LNCaP clone FGC (cell line): ENCODE measurements around the gene CDCA5.

Experiments
- DNase-seq: peaks from one replicate; pipeline ENCODE4 v3.0.0-alpha.2; 2011; ENCODE audit warnings: low read depth
- H3K4me3 ChIP-seq: 2 replicates; pipeline ENCODE4 v1.5.1; 2011; ENCODE audit warnings: mild to moderate bottlenecking, low read depth, low read length, control low read depth
- TF ChIP-seq, protein P1 (sequence below): IDR thresholded peaks from 2 replicates; pipeline ENCODE4 v1.5.1; 2012; ENCODE audit warnings: mild to moderate bottlenecking; ENCODE audit not compliant: control insufficient read depth, insufficient read depth; ENCODE audit errors: extremely low read depth

CDCA5 gene

GRCh38 chr11:65065851-65066250 lies 18.0 kb downstream of the CDCA5 start:
- TF ChIP-seq, protein P1, sequence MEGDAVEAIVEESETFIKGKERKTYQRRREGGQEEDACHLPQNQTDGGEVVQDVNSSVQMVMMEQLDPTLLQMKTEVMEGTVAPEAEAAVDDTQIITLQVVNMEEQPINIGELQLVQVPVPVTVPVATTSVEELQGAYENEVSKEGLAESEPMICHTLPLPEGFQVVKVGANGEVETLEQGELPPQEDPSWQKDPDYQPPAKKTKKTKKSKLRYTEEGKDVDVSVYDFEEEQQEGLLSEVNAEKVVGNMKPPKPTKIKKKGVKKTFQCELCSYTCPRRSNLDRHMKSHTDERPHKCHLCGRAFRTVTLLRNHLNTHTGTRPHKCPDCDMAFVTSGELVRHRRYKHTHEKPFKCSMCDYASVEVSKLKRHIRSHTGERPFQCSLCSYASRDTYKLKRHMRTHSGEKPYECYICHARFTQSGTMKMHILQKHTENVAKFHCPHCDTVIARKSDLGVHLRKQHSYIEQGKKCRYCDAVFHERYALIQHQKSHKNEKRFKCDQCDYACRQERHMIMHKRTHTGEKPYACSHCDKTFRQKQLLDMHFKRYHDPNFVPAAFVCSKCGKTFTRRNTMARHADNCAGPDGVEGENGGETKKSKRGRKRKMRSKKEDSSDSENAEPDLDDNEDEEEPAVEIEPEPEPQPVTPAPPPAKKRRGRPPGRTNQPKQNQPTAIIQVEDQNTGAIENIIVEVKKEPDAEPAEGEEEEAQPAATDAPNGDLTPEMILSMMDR: no peak
- DNase-seq: no peak
- H3K4me3 ChIP-seq: no peak overlapping the region

- TF ChIP-seq, protein P1: no peak
- no peak overlapping the region for H3K4me3 ChIP-seq
- no peak for DNase-seq
Observed at GRCh38 chr11:65064847-65065240, 19.0 kb downstream of the CDCA5 start.

GRCh38 chr11:65063532-65063931 lies 20.3 kb downstream of the CDCA5 start:
- no peak for DNase-seq
- TF ChIP-seq, protein P1: no peak
- no peak overlapping the region for H3K4me3 ChIP-seq

- H3K4me3 ChIP-seq: no peak overlapping the region
- TF ChIP-seq, protein P1: no peak
- no peak for DNase-seq
Observed at GRCh38 chr11:65060913-65061408, 22.9 kb downstream of the CDCA5 start.

GRCh38 chr11:65059959-65060824 lies 23.6 kb downstream of the CDCA5 start:
- TF ChIP-seq, protein P1: no peak
- H3K4me3 ChIP-seq: no peak overlapping the region
- DNase-seq: no peak

GRCh38 chr11:65059523-65059922 lies 24.3 kb downstream of the CDCA5 start:
- H3K4me3 ChIP-seq: no peak overlapping the region
- DNase-seq: no peak
- TF ChIP-seq, protein P1: no peak

- TF ChIP-seq, protein P1: no peak
- no peak within 1 kb of the TSS for H3K4me3 ChIP-seq
- no peak for DNase-seq
Observed at GRCh38 chr11:65058419-65059054, 25.3 kb downstream of the CDCA5 start, which contains the start of gene NAALADL1. Gene NAALADL1 (minus strand): TSS chr11:65058553. CDS start chr11:65058521, 32 bp downstream.
